Measurements from ENCODE around the gene KIF20A. TPM values are rescaled to one million over a fixed set of nuclear protein-coding genes. Genes with fewer than 3 reads are reported as not detected.

KIF20A gene
- total RNA-seq, 1 donor = 7.2 TPM

DNA sequence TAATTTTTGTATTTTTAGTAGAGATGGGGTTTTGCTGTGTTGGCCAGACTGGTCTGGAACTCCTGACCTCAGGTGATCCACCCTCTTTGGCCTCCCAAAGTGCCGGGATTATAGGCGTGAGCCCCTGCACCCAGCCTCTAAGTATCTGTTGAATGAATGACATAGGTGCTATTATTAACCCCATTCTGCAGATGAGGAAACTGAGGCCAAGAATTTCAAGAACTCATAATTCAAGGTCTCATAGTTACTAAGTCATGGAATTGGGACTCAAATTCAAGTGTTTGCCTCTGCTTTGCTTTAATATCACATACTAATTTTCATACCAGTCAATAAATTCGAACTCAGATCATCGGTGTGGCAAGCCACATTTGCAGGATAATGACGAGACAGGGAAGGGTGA lies 1.9 kb downstream of the KIF20A start:
- Histone ChIP-seq H4K20me1 (ENCODE audit: insufficient read depth, low read length) (peaks cover 6% of the 10 kb centered on the region), H3K79me2 (ENCODE audit: insufficient read depth, low read length) (peaks cover 49% of the 10 kb centered on the region), H3K27me3 (ENCODE audit: insufficient read depth, low read length) (no peaks in the 10 kb centered on the region), H3K27ac (ENCODE audit: low read depth, low read length) (no peak overlapping the region), H3K9me3 (ENCODE audit: low read depth, low read length) (no peaks in the 10 kb centered on the region), H3K4me2 (ENCODE audit: insufficient read depth, low read length) (no peak overlapping the region), H2AFZ (ENCODE audit: low read length) (no peak overlapping the region), H3K4me1 (ENCODE audit: insufficient read depth, low read length) (peaks cover 24% of the 10 kb centered on the region), H3K36me3 (ENCODE audit: insufficient read depth, low read length) (peaks cover 59% of the 10 kb centered on the region), H3K4me3 (ENCODE audit: insufficient read depth, low read length) (no peak overlapping the region)
- no peak for DNase-seq (ENCODE audit: insufficient read length, low spot score, missing footprints)
- TF ChIP-seq, protein P1, sequence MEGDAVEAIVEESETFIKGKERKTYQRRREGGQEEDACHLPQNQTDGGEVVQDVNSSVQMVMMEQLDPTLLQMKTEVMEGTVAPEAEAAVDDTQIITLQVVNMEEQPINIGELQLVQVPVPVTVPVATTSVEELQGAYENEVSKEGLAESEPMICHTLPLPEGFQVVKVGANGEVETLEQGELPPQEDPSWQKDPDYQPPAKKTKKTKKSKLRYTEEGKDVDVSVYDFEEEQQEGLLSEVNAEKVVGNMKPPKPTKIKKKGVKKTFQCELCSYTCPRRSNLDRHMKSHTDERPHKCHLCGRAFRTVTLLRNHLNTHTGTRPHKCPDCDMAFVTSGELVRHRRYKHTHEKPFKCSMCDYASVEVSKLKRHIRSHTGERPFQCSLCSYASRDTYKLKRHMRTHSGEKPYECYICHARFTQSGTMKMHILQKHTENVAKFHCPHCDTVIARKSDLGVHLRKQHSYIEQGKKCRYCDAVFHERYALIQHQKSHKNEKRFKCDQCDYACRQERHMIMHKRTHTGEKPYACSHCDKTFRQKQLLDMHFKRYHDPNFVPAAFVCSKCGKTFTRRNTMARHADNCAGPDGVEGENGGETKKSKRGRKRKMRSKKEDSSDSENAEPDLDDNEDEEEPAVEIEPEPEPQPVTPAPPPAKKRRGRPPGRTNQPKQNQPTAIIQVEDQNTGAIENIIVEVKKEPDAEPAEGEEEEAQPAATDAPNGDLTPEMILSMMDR (IDR thresholded peaks at IDR 0.05; ENCODE audit: extremely low read depth, low read depth, low read length) = no peak

DNA sequence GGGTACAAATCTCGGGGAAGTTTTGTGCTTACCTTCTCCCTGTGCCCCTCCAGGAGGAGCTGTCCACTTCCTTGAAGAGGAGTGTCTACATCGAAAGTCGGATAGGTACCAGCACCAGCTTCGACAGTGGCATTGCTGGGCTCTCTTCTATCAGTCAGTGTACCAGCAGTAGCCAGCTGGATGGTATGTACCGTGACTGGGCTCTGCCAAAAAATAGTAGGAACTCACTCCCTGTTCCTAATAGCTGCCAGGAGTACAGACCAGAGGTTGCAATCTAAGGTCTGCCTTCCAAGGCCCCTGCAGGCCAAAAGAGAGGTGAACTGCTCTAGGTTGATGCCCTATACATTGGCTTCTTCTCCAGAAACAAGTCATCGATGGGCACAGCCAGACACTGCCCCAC lies 3.9 kb downstream of the KIF20A start:
- H3K4me3 ChIP-seq (ENCODE audit: insufficient read depth, low read length) = no peak overlapping the region
- DNase-seq (ENCODE audit: insufficient read length, low spot score, missing footprints) = no peak
- H2AFZ ChIP-seq (ENCODE audit: low read length) = no peak overlapping the region
- TF ChIP-seq, protein P1 (IDR thresholded peaks at IDR 0.05; ENCODE audit: extremely low read depth, low read depth, low read length) = no peak
- no peak overlapping the region for H3K4me2 ChIP-seq (ENCODE audit: insufficient read depth, low read length)
- peaks cover 68% of the 10 kb centered on the region for H3K36me3 ChIP-seq (ENCODE audit: insufficient read depth, low read length)
- H3K4me1 ChIP-seq (ENCODE audit: insufficient read depth, low read length) = peaks cover 17% of the 10 kb centered on the region
- H3K27ac ChIP-seq (ENCODE audit: low read depth, low read length) = no peak overlapping the region
- H3K27me3 ChIP-seq (ENCODE audit: insufficient read depth, low read length) = no peaks in the 10 kb centered on the region
- H3K9me3 ChIP-seq (ENCODE audit: low read depth, low read length) = no peaks in the 10 kb centered on the region
- H4K20me1 ChIP-seq (ENCODE audit: insufficient read depth, low read length) = peaks cover 2% of the 10 kb centered on the region
- peaks cover 29% of the 10 kb centered on the region for H3K79me2 ChIP-seq (ENCODE audit: insufficient read depth, low read length)

GRCh38 chr5:138186002-138186447 lies 7.1 kb downstream of the KIF20A start:
- H3K79me2 ChIP-seq (ENCODE audit: insufficient read depth, low read length) = peaks cover 6% of the 10 kb centered on the region
- DNase-seq (ENCODE audit: insufficient read length, low spot score, missing footprints) = no peak
- peaks cover 2% of the 10 kb centered on the region for H4K20me1 ChIP-seq (ENCODE audit: insufficient read depth, low read length)
- no peak overlapping the region for H3K27ac ChIP-seq (ENCODE audit: low read depth, low read length)
- TF ChIP-seq, protein P1 (IDR thresholded peaks at IDR 0.05; ENCODE audit: extremely low read depth, low read depth, low read length) = no peak
- no peaks in the 10 kb centered on the region for H3K27me3 ChIP-seq (ENCODE audit: insufficient read depth, low read length)
- no peak overlapping the region for H2AFZ ChIP-seq (ENCODE audit: low read length)
- no peak overlapping the region for H3K4me3 ChIP-seq (ENCODE audit: insufficient read depth, low read length)
- H3K4me1 ChIP-seq (ENCODE audit: insufficient read depth, low read length) = peaks cover 3% of the 10 kb centered on the region
- no peak overlapping the region for H3K4me2 ChIP-seq (ENCODE audit: insufficient read depth, low read length)
- H3K9me3 ChIP-seq (ENCODE audit: low read depth, low read length) = no peaks in the 10 kb centered on the region
- peaks cover 90% of the 10 kb centered on the region for H3K36me3 ChIP-seq (ENCODE audit: insufficient read depth, low read length)

- no peak for DNase-seq (ENCODE audit: insufficient read length, low spot score, missing footprints)
- no peak overlapping the region for H3K4me2 ChIP-seq (ENCODE audit: insufficient read depth, low read length)
- H3K27ac ChIP-seq (ENCODE audit: low read depth, low read length) = no peak overlapping the region
- H3K36me3 ChIP-seq (ENCODE audit: insufficient read depth, low read length) = peaks cover 84% of the 10 kb centered on the region
- H3K4me1 ChIP-seq (ENCODE audit: insufficient read depth, low read length) = no peaks in the 10 kb centered on the region
- H3K4me3 ChIP-seq (ENCODE audit: insufficient read depth, low read length) = no peak overlapping the region
- H3K27me3 ChIP-seq (ENCODE audit: insufficient read depth, low read length) = no peaks in the 10 kb centered on the region
- peaks cover 2% of the 10 kb centered on the region for H4K20me1 ChIP-seq (ENCODE audit: insufficient read depth, low read length)
- TF ChIP-seq, protein P1 (IDR thresholded peaks at IDR 0.05; ENCODE audit: extremely low read depth, low read depth, low read length) = no peak
- no peaks in the 10 kb centered on the region for H3K9me3 ChIP-seq (ENCODE audit: low read depth, low read length)
- no peaks in the 10 kb centered on the region for H3K79me2 ChIP-seq (ENCODE audit: insufficient read depth, low read length)
- H2AFZ ChIP-seq (ENCODE audit: low read length) = no peak overlapping the region
Observed at GRCh38 chr5:138188626-138189025, 9.7 kb downstream of the KIF20A start.

Measured in osteoblast (primary cell).